GM23338 (cell line): Measurements from ENCODE around the gene PLPP7.

Experiments
- CTCF ChIP-seq, 2 experiments: fragments of 200-600 bp in 1 of 2; sonication (generic) in 1 of 2; conservative IDR thresholded peaks; 2 replicates each; pipeline versions ENCODE4 v1.5.1 to v1.6.1; 2016 to 2017; ENCODE audit warnings: antibody characterized with exemption in 2 of 2, low read depth in 2 of 2, mild to moderate bottlenecking in 2 of 2, moderate library complexity in 1 of 2
- JUNB ChIP-seq: IDR thresholded peaks from one replicate; pipeline ENCODE4 v1.6.1; 2016; ENCODE audit warnings: antibody characterized with exemption; ENCODE audit not compliant: unreplicated experiment
- POLR2AphosphoS5 ChIP-seq: IDR thresholded peaks from 2 replicates; pipeline ENCODE4 v1.6.1; 2016; ENCODE audit warnings: antibody characterized with exemption, low read depth
- REST ChIP-seq: IDR thresholded peaks from one replicate; pipeline ENCODE4 v1.6.1; 2018; ENCODE audit warnings: antibody characterized with exemption; ENCODE audit not compliant: unreplicated experiment

DNA sequence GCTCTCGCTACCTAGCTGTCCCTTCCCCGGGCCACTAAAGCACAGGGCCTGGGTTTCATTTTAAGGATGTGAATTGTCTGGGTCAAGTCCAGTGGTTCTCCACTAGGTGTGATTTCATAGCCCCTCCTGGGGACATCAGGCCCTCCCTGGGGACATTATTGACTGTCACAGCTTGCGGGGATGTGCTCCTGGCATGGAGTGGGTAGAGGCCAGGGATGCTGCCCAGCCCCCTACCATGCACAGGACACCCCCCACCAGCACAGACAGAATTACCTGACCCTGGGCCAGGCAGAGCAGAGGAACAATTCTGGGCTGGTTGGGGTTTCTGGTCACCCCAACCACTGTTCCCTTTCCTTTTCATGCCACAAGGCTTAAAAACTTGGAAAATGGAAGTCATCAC, 17.3 kb upstream of the PLPP7 start:
- TF ChIP-seq POLR2AphosphoS5 (no peak), REST (no peak), CTCF (conservative IDR thresholded peaks at IDR 0.05; ENCODE audit: low read depth in 2 of 2) (no peak), JUNB (no peak)
